ENCODE measurements around the gene OR8G5.
"Not testable (repeated sequence)": the region's sequence is repeated elsewhere in the genome, so short reads cannot be mapped to it uniquely, and the experiment has no call there.

OR8G5 gene

DNA sequence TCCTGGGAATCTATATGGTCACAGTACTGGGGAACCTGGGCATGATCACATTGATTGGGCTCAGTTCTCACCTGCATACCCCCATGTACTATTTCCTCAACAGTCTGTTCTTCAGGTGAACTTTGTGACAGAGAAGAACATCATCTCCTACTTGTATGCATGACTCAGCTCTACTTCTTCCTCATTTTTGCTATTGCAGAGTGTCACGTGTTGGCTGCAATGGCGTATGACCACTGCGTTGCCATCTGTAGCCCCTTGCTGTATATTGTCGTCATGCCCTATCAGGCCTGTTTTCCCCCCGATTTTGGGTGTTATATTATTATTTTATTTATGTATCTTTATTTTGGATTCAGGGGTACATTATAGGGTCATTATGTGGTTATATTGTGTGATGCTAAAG, 17.7 kb upstream of the OR8G5 start:
- Histone ChIP-seq H3K27ac (ENCODE audit: low read depth, low read length) (no peak overlapping the region), H3K27me3 (ENCODE audit: control insufficient read depth in 1 of 2, insufficient read depth in 2 of 2, low read length in 2 of 2) (no peaks in the 10 kb centered on the region), H3K9ac (ENCODE audit: low read length) (no peak overlapping the region), H3K4me1 (ENCODE audit: insufficient read depth, low read length) (no peaks in the 10 kb centered on the region), H3K4me3 (ENCODE audit: low read depth in 1 of 2, low read length in 2 of 2) (no peak overlapping the region), H3K36me3 (ENCODE audit: insufficient read depth, low read length) (no peaks in the 10 kb centered on the region), H3K9me3 (ENCODE audit: low read length) (no peaks in the 10 kb centered on the region)

GRCh38 chr11:124240621-124241397, 15.4 kb upstream of the OR8G5 start, which contains the start of gene OR8G1:
OR8G1 (plus strand) TSS chr11:124241095; CDS start chr11:124249676, 8,581 bp downstream.
- H3K4me1 ChIP-seq (ENCODE audit: insufficient read depth, low read length): no peaks in the 10 kb centered on the region
- H3K27me3 ChIP-seq (ENCODE audit: control insufficient read depth in 1 of 2, insufficient read depth in 2 of 2, low read length in 2 of 2): no peaks in the 10 kb centered on the region
- H3K9ac ChIP-seq (ENCODE audit: low read length): no peak within 1 kb of the TSS
- H3K27ac ChIP-seq (ENCODE audit: low read depth, low read length): no peak within 1 kb of the TSS
- H3K4me3 ChIP-seq (ENCODE audit: low read depth in 1 of 2, low read length in 2 of 2): no peak within 1 kb of the TSS
- no peaks in the 10 kb centered on the region for H3K36me3 ChIP-seq (ENCODE audit: insufficient read depth, low read length)
- H3K9me3 ChIP-seq (ENCODE audit: low read length): no peaks in the 10 kb centered on the region

- H3K4me3 ChIP-seq (ENCODE audit: low read depth in 1 of 2, low read length in 2 of 2); H3K4me1 ChIP-seq (ENCODE audit: insufficient read depth, low read length); H3K27me3 ChIP-seq (ENCODE audit: control insufficient read depth in 1 of 2, insufficient read depth in 2 of 2, low read length in 2 of 2); H3K9ac ChIP-seq (ENCODE audit: low read length); H3K36me3 ChIP-seq (ENCODE audit: insufficient read depth, low read length); H3K9me3 ChIP-seq (ENCODE audit: low read length); H3K27ac ChIP-seq (ENCODE audit: low read depth, low read length): not testable (repeated sequence)
Measured at GRCh38 chr11:124249869-124250268, 6.3 kb upstream of the OR8G5 start.

DNA sequence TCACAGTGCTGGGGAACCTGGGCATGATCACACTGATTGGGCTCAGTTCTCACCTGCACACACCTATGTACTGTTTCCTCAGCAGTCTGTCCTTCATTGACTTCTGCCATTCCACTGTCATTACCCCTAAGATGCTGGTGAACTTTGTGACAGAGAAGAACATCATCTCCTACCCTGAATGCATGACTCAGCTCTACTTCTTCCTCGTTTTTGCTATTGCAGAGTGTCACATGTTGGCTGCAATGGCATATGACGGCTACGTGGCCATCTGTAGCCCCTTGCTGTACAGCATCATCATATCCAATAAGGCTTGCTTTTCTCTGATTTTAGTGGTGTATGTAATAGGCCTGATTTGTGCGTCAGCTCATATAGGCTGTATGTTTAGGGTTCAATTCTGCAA, 8.9 kb downstream of the OR8G5 start:
- H3K27me3 ChIP-seq (ENCODE audit: control insufficient read depth in 1 of 2, insufficient read depth in 2 of 2, low read length in 2 of 2); H3K36me3 ChIP-seq (ENCODE audit: insufficient read depth, low read length); H3K4me3 ChIP-seq (ENCODE audit: low read depth in 1 of 2, low read length in 2 of 2); H3K4me1 ChIP-seq (ENCODE audit: insufficient read depth, low read length); H3K9ac ChIP-seq (ENCODE audit: low read length); H3K27ac ChIP-seq (ENCODE audit: low read depth, low read length); H3K9me3 ChIP-seq (ENCODE audit: low read length): not testable (repeated sequence)

DNA sequence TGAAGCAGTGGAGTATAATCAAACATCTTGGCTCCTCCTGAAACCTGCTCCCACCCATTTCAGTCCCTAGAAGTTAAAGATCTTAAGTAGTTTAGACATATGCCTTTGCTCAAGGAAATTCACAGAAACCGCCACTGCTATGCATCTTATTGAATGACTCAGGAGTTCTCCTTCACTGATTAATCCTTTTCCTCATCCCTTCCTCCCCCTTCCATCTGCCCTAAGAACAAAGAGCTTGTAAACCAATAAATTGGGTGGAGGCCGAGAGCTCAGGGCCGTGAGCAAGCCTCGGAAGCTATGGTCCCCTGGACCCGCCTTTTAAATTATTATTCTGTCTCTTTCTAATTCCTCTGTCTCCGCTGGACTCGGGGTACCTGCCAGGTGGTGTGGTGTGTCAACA, 14.7 kb downstream of the OR8G5 start:
- not testable (repeated sequence) for H3K27me3 ChIP-seq (ENCODE audit: control insufficient read depth in 1 of 2, insufficient read depth in 2 of 2, low read length in 2 of 2); H3K4me3 ChIP-seq (ENCODE audit: low read depth in 1 of 2, low read length in 2 of 2); H3K9ac ChIP-seq (ENCODE audit: low read length); H3K4me1 ChIP-seq (ENCODE audit: insufficient read depth, low read length); H3K9me3 ChIP-seq (ENCODE audit: low read length); H3K36me3 ChIP-seq (ENCODE audit: insufficient read depth, low read length); H3K27ac ChIP-seq (ENCODE audit: low read depth, low read length)

GRCh38 chr11:124274000-124274399, 17.8 kb downstream of the OR8G5 start:
- H3K4me1 ChIP-seq (ENCODE audit: insufficient read depth, low read length): no peaks in the 10 kb centered on the region
- no peaks in the 10 kb centered on the region for H3K36me3 ChIP-seq (ENCODE audit: insufficient read depth, low read length)
- H3K4me3 ChIP-seq (ENCODE audit: low read depth in 1 of 2, low read length in 2 of 2): no peak overlapping the region
- no peak overlapping the region for H3K27ac ChIP-seq (ENCODE audit: low read depth, low read length)
- no peak overlapping the region for H3K9ac ChIP-seq (ENCODE audit: low read length)
- H3K9me3 ChIP-seq (ENCODE audit: low read length): no peaks in the 10 kb centered on the region
- no peaks in the 10 kb centered on the region for H3K27me3 ChIP-seq (ENCODE audit: control insufficient read depth in 1 of 2, insufficient read depth in 2 of 2, low read length in 2 of 2)

- Histone ChIP-seq H3K4me3 (ENCODE audit: low read depth in 1 of 2, low read length in 2 of 2) (no peak overlapping the region), H3K27me3 (ENCODE audit: control insufficient read depth in 1 of 2, insufficient read depth in 2 of 2, low read length in 2 of 2) (no peaks in the 10 kb centered on the region), H3K9me3 (ENCODE audit: low read length) (no peaks in the 10 kb centered on the region), H3K9ac (ENCODE audit: low read length) (no peak overlapping the region), H3K27ac (ENCODE audit: low read depth, low read length) (no peak overlapping the region), H3K4me1 (ENCODE audit: insufficient read depth, low read length) (no peaks in the 10 kb centered on the region), H3K36me3 (ENCODE audit: insufficient read depth, low read length) (no peaks in the 10 kb centered on the region)
Measured at GRCh38 chr11:124276081-124276480, 19.9 kb downstream of the OR8G5 start.

GRCh38 chr11:124277207-124277606, 21.0 kb downstream of the OR8G5 start:
- Histone ChIP-seq H3K9me3 (ENCODE audit: low read length) (no peaks in the 10 kb centered on the region), H3K4me3 (ENCODE audit: low read depth in 1 of 2, low read length in 2 of 2) (no peak overlapping the region), H3K27ac (ENCODE audit: low read depth, low read length) (no peak overlapping the region), H3K27me3 (ENCODE audit: control insufficient read depth in 1 of 2, insufficient read depth in 2 of 2, low read length in 2 of 2) (no peaks in the 10 kb centered on the region), H3K4me1 (ENCODE audit: insufficient read depth, low read length) (no peaks in the 10 kb centered on the region), H3K9ac (ENCODE audit: low read length) (no peak overlapping the region), H3K36me3 (ENCODE audit: insufficient read depth, low read length) (no peaks in the 10 kb centered on the region)

DNA sequence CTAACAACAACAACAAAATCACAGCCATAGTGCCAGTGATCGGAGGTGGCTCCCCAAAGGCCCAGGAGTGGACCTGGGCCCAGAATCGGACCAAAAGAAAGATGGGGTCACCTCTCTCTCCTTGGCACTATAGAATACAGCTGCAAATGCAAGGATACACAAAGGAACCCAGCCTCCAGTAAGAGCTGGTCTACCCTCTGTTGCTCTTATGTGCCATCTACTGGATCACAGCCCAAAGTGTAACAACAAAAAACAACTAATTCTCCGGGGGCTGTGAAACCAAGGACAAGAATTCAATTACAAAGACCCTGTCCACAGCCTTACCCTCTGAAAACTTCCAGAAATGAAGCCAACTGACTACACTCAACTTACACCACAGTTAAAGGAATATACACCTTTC, 21.6 kb downstream of the OR8G5 start:
- H3K4me1 ChIP-seq (ENCODE audit: insufficient read depth, low read length): no peaks in the 10 kb centered on the region
- H3K27me3 ChIP-seq (ENCODE audit: control insufficient read depth in 1 of 2, insufficient read depth in 2 of 2, low read length in 2 of 2): no peaks in the 10 kb centered on the region
- H3K27ac ChIP-seq (ENCODE audit: low read depth, low read length): no peak overlapping the region
- no peak overlapping the region for H3K4me3 ChIP-seq (ENCODE audit: low read depth in 1 of 2, low read length in 2 of 2)
- no peaks in the 10 kb centered on the region for H3K36me3 ChIP-seq (ENCODE audit: insufficient read depth, low read length)
- H3K9me3 ChIP-seq (ENCODE audit: low read length): no peaks in the 10 kb centered on the region
- H3K9ac ChIP-seq (ENCODE audit: low read length): no peak overlapping the region

GRCh38 chr11:124278261-124278660, 22.1 kb downstream of the OR8G5 start:
- Histone ChIP-seq H3K36me3 (ENCODE audit: insufficient read depth, low read length) (no peaks in the 10 kb centered on the region), H3K4me1 (ENCODE audit: insufficient read depth, low read length) (no peaks in the 10 kb centered on the region), H3K4me3 (ENCODE audit: low read depth in 1 of 2, low read length in 2 of 2) (no peak overlapping the region), H3K27ac (ENCODE audit: low read depth, low read length) (no peak overlapping the region), H3K27me3 (ENCODE audit: control insufficient read depth in 1 of 2, insufficient read depth in 2 of 2, low read length in 2 of 2) (no peaks in the 10 kb centered on the region), H3K9ac (ENCODE audit: low read length) (no peak overlapping the region), H3K9me3 (ENCODE audit: low read length) (no peaks in the 10 kb centered on the region)

GRCh38 chr11:124285610-124286344, 29.6 kb downstream of the OR8G5 start:
- Histone ChIP-seq H3K4me3 (ENCODE audit: low read depth in 1 of 2, low read length in 2 of 2) (no peak overlapping the region), H3K9me3 (ENCODE audit: low read length) (no peaks in the 10 kb centered on the region), H3K36me3 (ENCODE audit: insufficient read depth, low read length) (no peaks in the 10 kb centered on the region), H3K4me1 (ENCODE audit: insufficient read depth, low read length) (no peaks in the 10 kb centered on the region), H3K9ac (ENCODE audit: low read length) (no peak overlapping the region), H3K27ac (ENCODE audit: low read depth, low read length) (no peak overlapping the region), H3K27me3 (ENCODE audit: control insufficient read depth in 1 of 2, insufficient read depth in 2 of 2, low read length in 2 of 2) (no peaks in the 10 kb centered on the region)

DNA sequence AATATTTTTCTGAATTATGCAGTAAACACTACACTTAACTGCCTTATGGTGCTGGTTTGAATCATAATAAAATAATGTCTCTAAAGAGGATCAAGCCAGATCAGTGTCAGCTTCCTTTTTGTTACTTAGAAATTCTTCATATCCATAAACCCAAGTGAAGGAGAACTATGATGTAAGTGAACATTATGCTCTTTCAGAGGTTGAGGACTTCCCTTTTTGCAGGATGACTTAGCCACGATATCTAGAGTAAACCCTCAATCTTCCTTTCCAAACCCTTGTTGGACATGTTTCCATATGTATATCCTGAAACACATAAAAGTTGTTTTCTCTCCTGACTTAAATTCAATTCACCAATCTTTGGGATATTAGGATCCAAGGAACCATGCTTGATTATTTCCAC, 38.5 kb downstream of the OR8G5 start:
- Histone ChIP-seq H3K27ac (ENCODE audit: low read depth, low read length) (no peak overlapping the region), H3K9me3 (ENCODE audit: low read length) (no peaks in the 10 kb centered on the region), H3K36me3 (ENCODE audit: insufficient read depth, low read length) (no peaks in the 10 kb centered on the region), H3K4me3 (ENCODE audit: low read depth in 1 of 2, low read length in 2 of 2) (no peak overlapping the region), H3K9ac (ENCODE audit: low read length) (no peak overlapping the region), H3K4me1 (ENCODE audit: insufficient read depth, low read length) (no peaks in the 10 kb centered on the region), H3K27me3 (ENCODE audit: control insufficient read depth in 1 of 2, insufficient read depth in 2 of 2, low read length in 2 of 2) (no peaks in the 10 kb centered on the region)
